ENCODE data around the gene NEUROD2.

The NEUROD2 gene

DNA sequence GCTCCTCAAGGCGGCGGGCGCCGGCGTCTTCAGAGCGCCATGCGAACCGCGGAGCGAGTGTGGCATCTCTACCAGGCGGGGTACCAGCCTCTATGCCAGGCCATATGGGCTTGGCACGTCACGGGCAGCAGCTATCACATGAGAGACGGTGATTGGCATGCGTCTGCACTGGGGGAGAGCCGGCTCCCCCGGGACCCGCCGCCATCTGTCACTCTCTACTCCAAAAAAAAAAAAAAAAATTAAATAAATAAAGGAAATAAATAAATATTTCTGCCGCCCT lies at the start of gene NEUROD2:
TSS of gene NEUROD2 (minus strand) at position 70 of the 280 bp plus-strand sequence. CDS start 1,321 bp downstream, outside the sequence.
- Histone ChIP-seq H3K27ac (ENCODE audit: low read length) (no peak within 1 kb of the TSS), H3K4me1 (ENCODE audit: control insufficient read depth in 1 of 2, insufficient read depth in 2 of 2, low read length in 2 of 2) (peaks cover 0 to 36% of the 10 kb centered on the region in 2 donors), H3K27me3 (ENCODE audit: low read depth, low read length) (peaks cover 49% of the 10 kb centered on the region), H3K4me3 (ENCODE audit: low read depth in 1 of 2, low read length in 2 of 2) (peak within 1 kb of the TSS in 1 of 2 donors; percentile 45), H3K9me3 (ENCODE audit: control insufficient read depth in 1 of 2, low read length in 2 of 2) (no peaks in the 10 kb centered on the region), H3K36me3 (ENCODE audit: control insufficient read depth in 1 of 2, insufficient read depth in 2 of 2, low read length in 2 of 2) (no peaks in the 10 kb centered on the region)

DNA sequence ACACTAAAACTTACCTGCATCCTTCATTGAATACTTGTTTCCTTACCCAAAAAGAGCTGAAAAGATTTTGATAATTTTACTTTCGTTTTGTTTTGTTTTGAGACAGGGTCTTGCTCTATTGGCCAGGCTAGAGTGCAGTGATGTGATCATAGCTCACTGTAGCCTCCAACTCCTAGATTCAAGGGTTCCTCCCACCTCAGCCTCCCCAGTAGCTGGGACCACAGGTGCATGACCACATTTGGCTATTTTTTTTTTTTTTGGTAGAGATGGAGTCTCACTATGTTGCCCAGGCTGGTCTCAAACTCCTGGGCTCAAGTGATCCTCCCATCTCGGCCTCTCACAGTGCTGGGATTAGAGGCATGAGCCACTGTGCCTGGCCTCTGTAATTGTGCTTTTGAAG lies 47.4 kb upstream of the NEUROD2 start:
- no peaks in the 10 kb centered on the region for H3K27me3 ChIP-seq (ENCODE audit: low read depth, low read length)
- no peak overlapping the region for H3K4me3 ChIP-seq (ENCODE audit: low read depth in 1 of 2, low read length in 2 of 2)
- no peaks in the 10 kb centered on the region for H3K9me3 ChIP-seq (ENCODE audit: control insufficient read depth in 1 of 2, low read length in 2 of 2)
- peaks cover 14 to 36% of the 10 kb centered on the region in 2 donors for H3K36me3 ChIP-seq (ENCODE audit: control insufficient read depth in 1 of 2, insufficient read depth in 2 of 2, low read length in 2 of 2)
- no peak overlapping the region for H3K27ac ChIP-seq (ENCODE audit: low read length)
- H3K4me1 ChIP-seq (ENCODE audit: control insufficient read depth in 1 of 2, insufficient read depth in 2 of 2, low read length in 2 of 2): peaks cover 0 to 27% of the 10 kb centered on the region in 2 donors

DNA sequence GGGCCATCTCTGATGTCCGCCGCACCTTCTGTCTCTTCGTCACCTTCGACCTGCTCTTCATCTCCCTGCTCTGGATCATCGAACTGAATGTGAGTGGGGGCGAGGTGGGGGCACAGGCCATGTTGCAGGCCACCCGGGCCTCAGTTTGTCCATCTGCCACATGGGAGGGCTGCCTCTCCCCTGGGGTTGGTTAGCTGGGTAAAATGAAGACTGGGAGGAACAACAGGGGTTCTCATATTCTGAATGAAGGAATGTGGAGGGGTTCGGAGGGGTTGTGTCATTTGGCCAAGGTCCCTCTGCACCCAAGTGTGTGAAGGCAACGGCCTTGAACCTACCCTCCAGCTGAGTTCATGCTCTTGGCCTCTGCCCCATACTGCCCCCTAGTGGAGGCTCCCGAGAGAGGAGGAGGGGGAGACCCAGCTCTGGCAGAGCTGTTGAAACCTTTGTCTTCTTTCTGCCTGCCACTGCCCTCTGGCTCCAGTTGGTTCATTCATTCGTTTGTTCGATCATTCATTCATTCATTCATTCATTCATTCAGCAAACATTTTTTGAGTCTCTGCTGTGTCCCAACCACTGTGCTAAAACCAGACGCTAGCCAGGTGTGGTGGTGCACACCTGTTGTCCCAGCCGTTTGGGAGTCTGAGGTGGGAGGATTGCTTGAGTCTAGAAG lies 46.1 kb upstream of the NEUROD2 start:
- H3K4me3 ChIP-seq (ENCODE audit: low read depth in 1 of 2, low read length in 2 of 2): no peak overlapping the region
- H3K27me3 ChIP-seq (ENCODE audit: low read depth, low read length): no peaks in the 10 kb centered on the region
- peaks cover 0 to 24% of the 10 kb centered on the region in 2 donors for H3K4me1 ChIP-seq (ENCODE audit: control insufficient read depth in 1 of 2, insufficient read depth in 2 of 2, low read length in 2 of 2)
- peaks cover 12 to 24% of the 10 kb centered on the region in 2 donors for H3K36me3 ChIP-seq (ENCODE audit: control insufficient read depth in 1 of 2, insufficient read depth in 2 of 2, low read length in 2 of 2)
- no peak overlapping the region for H3K27ac ChIP-seq (ENCODE audit: low read length)
- no peaks in the 10 kb centered on the region for H3K9me3 ChIP-seq (ENCODE audit: control insufficient read depth in 1 of 2, low read length in 2 of 2)

DNA sequence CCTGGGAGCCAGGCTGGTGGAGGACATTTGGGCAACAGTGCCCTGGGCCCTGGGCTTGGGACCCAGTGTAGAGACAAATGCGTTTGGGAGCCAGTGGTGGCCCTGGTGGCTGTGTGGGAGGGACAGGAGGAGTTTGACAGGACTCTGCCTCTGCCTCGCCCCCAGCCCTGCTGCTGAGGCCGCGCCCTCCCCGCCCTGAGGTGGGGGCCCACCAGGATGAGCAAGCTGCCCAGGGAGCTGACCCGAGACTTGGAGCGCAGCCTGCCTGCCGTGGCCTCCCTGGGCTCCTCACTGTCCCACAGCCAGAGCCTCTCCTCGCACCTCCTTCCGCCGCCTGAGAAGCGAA lies 45.6 kb upstream of the NEUROD2 start:
- Histone ChIP-seq H3K27me3 (ENCODE audit: low read depth, low read length) (no peaks in the 10 kb centered on the region), H3K36me3 (ENCODE audit: control insufficient read depth in 1 of 2, insufficient read depth in 2 of 2, low read length in 2 of 2) (peaks cover 9 to 19% of the 10 kb centered on the region in 2 donors), H3K4me1 (ENCODE audit: control insufficient read depth in 1 of 2, insufficient read depth in 2 of 2, low read length in 2 of 2) (peaks cover 0 to 20% of the 10 kb centered on the region in 2 donors), H3K4me3 (ENCODE audit: low read depth in 1 of 2, low read length in 2 of 2) (peak overlapping the region in 1 of 2 donors; percentile 32), H3K9me3 (ENCODE audit: control insufficient read depth in 1 of 2, low read length in 2 of 2) (no peaks in the 10 kb centered on the region), H3K27ac (ENCODE audit: low read length) (no peak overlapping the region)

DNA sequence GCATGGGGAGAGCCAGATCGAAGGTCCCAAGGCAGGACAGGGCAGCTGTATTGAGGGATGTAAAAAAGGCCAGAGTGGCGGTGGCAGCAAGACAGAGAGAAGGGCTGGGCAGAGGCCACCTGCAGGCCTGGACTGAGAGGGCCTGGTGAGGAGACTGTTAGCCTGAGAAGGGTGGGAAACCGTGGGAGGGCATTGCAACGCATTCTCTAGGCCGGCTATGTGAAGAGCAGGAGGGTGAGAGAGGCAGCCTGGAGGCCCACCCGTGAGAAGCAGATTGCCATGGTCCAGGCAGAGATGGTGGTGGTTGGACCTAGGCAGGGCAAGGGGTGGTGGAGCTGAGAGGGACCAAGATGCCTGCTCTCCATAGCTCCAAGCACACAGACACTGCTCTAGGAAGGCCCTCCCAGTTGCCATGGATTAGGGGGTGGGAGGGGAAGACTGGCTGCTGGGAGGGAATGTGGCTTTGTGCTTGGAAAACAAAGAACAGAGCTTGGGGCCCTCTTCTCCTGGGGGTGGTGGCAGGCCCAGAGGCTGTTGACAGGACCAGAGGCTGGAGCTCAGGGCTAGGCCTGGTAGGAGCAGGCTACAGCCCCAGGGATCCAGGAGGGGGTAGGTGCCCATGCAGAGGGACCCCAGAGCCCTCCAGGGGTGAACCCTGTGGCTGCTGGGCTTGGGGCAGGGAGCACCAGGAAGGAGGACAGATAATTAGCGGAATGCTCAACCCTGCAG lies 45.0 kb upstream of the NEUROD2 start:
- Histone ChIP-seq H3K27me3 (ENCODE audit: low read depth, low read length) (no peaks in the 10 kb centered on the region), H3K4me3 (ENCODE audit: low read depth in 1 of 2, low read length in 2 of 2) (peak overlapping the region in 1 of 2 donors; percentile 32), H3K9me3 (ENCODE audit: control insufficient read depth in 1 of 2, low read length in 2 of 2) (no peaks in the 10 kb centered on the region), H3K4me1 (ENCODE audit: control insufficient read depth in 1 of 2, insufficient read depth in 2 of 2, low read length in 2 of 2) (peaks cover 0 to 20% of the 10 kb centered on the region in 2 donors), H3K36me3 (ENCODE audit: control insufficient read depth in 1 of 2, insufficient read depth in 2 of 2, low read length in 2 of 2) (peaks cover 4 to 16% of the 10 kb centered on the region in 2 donors), H3K27ac (ENCODE audit: low read length) (no peak overlapping the region)

DNA sequence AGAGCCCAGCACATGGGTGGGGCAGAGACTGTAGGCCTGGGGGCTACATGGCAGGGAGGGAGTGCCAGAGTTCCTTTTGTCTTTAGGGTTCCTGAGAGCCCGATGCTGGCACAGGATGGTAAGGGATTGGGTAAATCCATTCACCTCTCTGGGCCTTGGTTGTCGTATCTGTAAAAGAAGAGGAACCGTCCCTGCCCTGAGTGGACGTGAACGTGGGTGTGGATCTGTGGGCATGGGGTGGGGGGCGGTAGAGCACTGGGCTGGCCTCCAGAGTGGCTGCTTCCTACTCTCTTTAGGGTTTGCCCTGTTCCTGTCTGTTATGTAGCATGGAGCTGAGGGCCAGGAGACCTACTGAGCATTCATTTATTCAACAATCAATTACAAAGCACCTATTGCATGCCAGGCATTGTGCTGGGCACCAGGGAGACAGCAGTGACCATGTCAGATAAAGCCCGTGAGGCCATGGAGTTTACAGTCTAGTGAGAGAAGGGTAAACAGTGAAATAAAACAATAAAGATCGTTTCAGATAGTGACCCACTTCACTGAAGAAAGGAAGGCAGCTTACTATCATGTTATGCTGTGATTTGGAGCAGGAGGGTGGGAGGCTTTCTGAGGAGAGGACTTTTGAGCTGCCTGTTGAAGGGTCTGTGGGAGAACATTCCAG lies 44.3 kb upstream of the NEUROD2 start:
- peaks cover 0 to 16% of the 10 kb centered on the region in 2 donors for H3K36me3 ChIP-seq (ENCODE audit: control insufficient read depth in 1 of 2, insufficient read depth in 2 of 2, low read length in 2 of 2)
- H3K27ac ChIP-seq (ENCODE audit: low read length): no peak overlapping the region
- no peaks in the 10 kb centered on the region for H3K9me3 ChIP-seq (ENCODE audit: control insufficient read depth in 1 of 2, low read length in 2 of 2)

DNA sequence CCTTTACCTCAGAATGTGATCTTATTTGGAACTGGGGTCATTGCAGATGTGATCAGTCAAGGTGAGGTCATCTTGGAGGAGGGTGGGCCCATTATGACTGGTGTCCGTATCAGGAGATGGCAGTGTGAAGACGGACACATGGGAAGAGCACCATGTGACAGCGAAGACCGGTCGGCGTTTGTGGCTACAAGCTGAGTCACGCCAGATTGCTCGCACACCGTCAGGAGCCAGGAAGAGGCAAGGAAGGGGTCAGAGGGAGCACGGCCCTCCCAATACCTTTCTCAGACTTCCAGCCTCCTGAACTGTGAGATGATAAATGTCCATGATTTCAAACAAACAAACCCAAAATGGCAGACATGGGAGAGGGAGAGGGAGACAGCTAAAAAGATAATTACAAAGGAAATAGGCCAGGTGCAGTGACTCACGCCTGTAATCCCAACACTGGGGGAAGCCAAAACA lies 42.4 kb upstream of the NEUROD2 start:
- Histone ChIP-seq H3K9me3 (ENCODE audit: control insufficient read depth in 1 of 2, low read length in 2 of 2) (no peaks in the 10 kb centered on the region), H3K27ac (ENCODE audit: low read length) (no peak overlapping the region), H3K27me3 (ENCODE audit: low read depth, low read length) (no peaks in the 10 kb centered on the region), H3K4me1 (ENCODE audit: control insufficient read depth in 1 of 2, insufficient read depth in 2 of 2, low read length in 2 of 2) (peaks cover 0 to 20% of the 10 kb centered on the region in 2 donors), H3K36me3 (ENCODE audit: control insufficient read depth in 1 of 2, insufficient read depth in 2 of 2, low read length in 2 of 2) (peaks cover 0 to 8% of the 10 kb centered on the region in 2 donors), H3K4me3 (ENCODE audit: low read depth in 1 of 2, low read length in 2 of 2) (no peak overlapping the region)

More for the DNA sequence above, 44.3 kb upstream of the NEUROD2 start:
- H3K4me1 ChIP-seq (ENCODE audit: control insufficient read depth in 1 of 2, insufficient read depth in 2 of 2, low read length in 2 of 2): peaks cover 0 to 20% of the 10 kb centered on the region in 2 donors
- no peaks in the 10 kb centered on the region for H3K27me3 ChIP-seq (ENCODE audit: low read depth, low read length)
- no peak overlapping the region for H3K4me3 ChIP-seq (ENCODE audit: low read depth in 1 of 2, low read length in 2 of 2)

DNA sequence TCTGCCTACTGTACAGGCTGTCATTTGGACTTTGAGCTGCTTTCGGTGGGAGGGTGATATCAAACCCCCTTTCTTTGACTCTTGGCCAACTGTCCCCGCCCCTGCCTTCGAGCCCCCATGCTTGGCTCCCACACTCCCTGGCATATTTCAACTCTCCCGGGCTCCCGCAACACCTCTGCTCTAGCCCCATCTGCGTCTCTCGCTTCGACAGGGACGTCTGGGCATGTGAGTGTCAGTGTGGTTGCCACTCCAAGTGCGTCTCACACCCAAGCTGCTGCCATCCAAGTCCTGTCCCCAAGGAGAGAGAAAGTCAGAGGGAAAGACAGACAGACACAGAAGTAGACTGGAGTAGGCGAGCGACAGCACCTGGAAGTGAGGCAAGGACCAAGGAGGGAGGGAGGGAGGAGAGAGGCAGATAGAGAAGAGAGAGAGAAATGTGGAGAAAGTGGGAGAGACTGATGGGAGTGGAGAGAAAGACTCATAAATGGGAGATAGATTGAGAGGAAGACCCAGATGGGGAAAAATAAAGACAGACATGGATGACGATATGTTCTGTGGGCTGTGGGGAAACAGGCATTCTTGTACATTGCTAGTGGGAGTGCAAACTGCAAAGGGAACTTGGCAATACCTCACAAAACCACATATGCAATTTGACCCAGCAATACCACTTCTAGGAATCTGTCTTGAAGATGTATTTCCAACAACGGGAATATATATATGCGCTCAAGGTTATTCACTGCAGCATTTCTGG lies 41.1 kb upstream of the NEUROD2 start:
- Histone ChIP-seq H3K4me3 (ENCODE audit: low read depth in 1 of 2, low read length in 2 of 2) (no peak overlapping the region), H3K27me3 (ENCODE audit: low read depth, low read length) (no peaks in the 10 kb centered on the region), H3K9me3 (ENCODE audit: control insufficient read depth in 1 of 2, low read length in 2 of 2) (no peaks in the 10 kb centered on the region), H3K36me3 (ENCODE audit: control insufficient read depth in 1 of 2, insufficient read depth in 2 of 2, low read length in 2 of 2) (no peaks in the 10 kb centered on the region), H3K27ac (ENCODE audit: low read length) (no peak overlapping the region), H3K4me1 (ENCODE audit: control insufficient read depth in 1 of 2, insufficient read depth in 2 of 2, low read length in 2 of 2) (peaks cover 0 to 19% of the 10 kb centered on the region in 2 donors)

DNA sequence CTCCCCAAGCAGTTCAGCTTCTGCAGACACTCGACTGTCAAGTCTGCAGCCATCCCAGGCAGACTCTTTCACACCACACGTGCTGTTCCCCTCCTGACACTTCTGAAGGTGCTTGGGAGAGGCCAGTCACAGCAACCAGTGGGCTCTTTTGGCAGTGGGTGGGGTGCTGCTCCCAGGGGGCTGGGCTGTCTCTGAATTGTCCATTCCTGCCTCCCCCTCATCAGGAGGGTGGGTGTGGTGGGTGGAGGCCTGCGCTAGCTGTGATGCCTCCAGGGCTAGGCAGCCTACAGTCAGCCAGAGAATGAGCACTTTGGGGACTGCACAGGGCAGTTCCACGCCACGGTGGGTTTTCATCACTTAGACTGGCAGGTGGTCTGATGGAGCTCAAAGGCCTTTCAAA lies 39.5 kb upstream of the NEUROD2 start:
- no peak overlapping the region for H3K4me3 ChIP-seq (ENCODE audit: low read depth in 1 of 2, low read length in 2 of 2)
- peaks cover 0 to 5% of the 10 kb centered on the region in 2 donors for H3K4me1 ChIP-seq (ENCODE audit: control insufficient read depth in 1 of 2, insufficient read depth in 2 of 2, low read length in 2 of 2)
- no peaks in the 10 kb centered on the region for H3K9me3 ChIP-seq (ENCODE audit: control insufficient read depth in 1 of 2, low read length in 2 of 2)
- no peaks in the 10 kb centered on the region for H3K27me3 ChIP-seq (ENCODE audit: low read depth, low read length)
- H3K36me3 ChIP-seq (ENCODE audit: control insufficient read depth in 1 of 2, insufficient read depth in 2 of 2, low read length in 2 of 2): no peaks in the 10 kb centered on the region
- H3K27ac ChIP-seq (ENCODE audit: low read length): no peak overlapping the region

DNA sequence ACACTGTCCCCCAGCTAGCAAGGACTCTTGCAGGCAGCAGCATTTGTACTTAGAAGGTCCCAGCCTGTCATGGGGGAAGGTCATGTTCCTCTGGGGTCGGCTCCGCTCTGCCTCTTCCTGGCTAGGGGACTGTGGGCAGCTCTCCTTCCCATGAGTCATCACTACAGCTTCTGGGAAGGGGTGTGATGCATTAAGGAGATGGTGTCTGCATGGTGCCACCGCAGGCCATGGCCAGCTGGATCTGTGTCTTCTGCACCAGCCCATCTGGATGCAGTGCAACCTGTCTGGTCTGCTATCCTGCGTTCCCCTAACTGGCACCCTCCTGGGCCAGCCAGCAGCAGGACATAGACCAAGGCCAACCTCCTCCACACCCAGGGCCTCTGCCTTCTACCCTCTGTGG lies 35.6 kb upstream of the NEUROD2 start:
- no peak overlapping the region for H3K27ac ChIP-seq (ENCODE audit: low read length)
- H3K4me1 ChIP-seq (ENCODE audit: control insufficient read depth in 1 of 2, insufficient read depth in 2 of 2, low read length in 2 of 2): peaks cover 6 to 26% of the 10 kb centered on the region in 2 donors
- H3K27me3 ChIP-seq (ENCODE audit: low read depth, low read length): no peaks in the 10 kb centered on the region
- H3K36me3 ChIP-seq (ENCODE audit: control insufficient read depth in 1 of 2, insufficient read depth in 2 of 2, low read length in 2 of 2): no peaks in the 10 kb centered on the region
- no peak overlapping the region for H3K4me3 ChIP-seq (ENCODE audit: low read depth in 1 of 2, low read length in 2 of 2)
- H3K9me3 ChIP-seq (ENCODE audit: control insufficient read depth in 1 of 2, low read length in 2 of 2): no peaks in the 10 kb centered on the region

All from muscle layer of duodenum (tissue), 2 donors.